CMK (cell line): ENCODE data around the gene IVNS1ABP.
A peak's percentile ranks its signal among the peaks of the same experiment; 100 is the strongest.
"Not testable (repeated sequence)": the region's sequence is repeated elsewhere in the genome, so short reads cannot be mapped to it uniquely, and the experiment has no call there.

ENCODE experiments used
- DNase-seq: peaks from one replicate; pipeline ENCODE4 v3.0.0-alpha.2; 2010; ENCODE audit warnings: low read depth

Gene IVNS1ABP

GRCh38 chr1:185255595-185255994 is 61.4 kb downstream of the IVNS1ABP start:
- DNase-seq: not testable (repeated sequence)

DNA sequence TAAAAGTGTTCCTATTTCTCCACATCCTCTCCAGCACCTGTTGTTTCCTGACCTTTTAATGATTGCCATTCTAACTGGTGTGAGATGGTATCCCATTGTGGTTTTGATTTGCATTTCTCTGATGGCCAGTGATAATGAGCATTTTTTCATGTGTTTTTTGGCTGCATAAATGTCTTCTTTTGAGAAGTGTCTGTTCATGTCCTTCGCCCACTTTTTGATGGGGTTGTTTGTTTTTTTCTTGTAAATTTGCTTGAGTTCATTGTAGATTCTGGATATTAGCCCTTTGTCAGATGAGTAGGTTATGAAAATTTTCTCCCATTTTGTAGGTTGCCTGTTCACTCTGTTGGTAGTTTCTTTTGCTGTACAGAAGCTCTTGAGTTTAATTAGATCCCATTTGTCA is 64.6 kb downstream of the IVNS1ABP start:
- DNase-seq: not testable (repeated sequence)

- not testable (repeated sequence) for DNase-seq
These were observed 65.1 kb downstream of the IVNS1ABP start for GRCh38 chr1:185251928-185252327.

- DNase-seq: no peak
These were observed 67.0 kb downstream of the IVNS1ABP start for GRCh38 chr1:185250063-185250462.

DNA sequence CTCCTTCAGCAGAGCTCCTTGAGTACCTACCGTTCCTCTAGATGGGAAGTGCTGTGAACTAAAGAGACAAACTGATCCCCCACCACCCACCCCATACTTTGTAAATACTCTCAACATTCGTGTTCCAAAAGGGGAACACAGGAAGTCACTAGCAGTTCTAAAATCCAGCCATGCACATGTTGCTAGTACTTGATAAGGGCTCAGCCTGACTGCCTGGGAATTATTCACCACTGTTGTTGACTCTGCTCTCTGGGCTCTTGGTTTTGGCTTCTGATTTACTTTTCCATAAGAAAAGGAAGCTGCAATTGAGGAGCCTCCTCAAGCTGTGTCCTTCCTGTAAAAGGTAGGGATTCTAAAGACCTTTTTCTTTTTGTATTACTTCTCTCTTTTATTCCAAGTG is 67.5 kb downstream of the IVNS1ABP start:
- peak; percentile 43 for DNase-seq
